ENCODE data around the gene PALD1.

The PALD1 gene

DNA sequence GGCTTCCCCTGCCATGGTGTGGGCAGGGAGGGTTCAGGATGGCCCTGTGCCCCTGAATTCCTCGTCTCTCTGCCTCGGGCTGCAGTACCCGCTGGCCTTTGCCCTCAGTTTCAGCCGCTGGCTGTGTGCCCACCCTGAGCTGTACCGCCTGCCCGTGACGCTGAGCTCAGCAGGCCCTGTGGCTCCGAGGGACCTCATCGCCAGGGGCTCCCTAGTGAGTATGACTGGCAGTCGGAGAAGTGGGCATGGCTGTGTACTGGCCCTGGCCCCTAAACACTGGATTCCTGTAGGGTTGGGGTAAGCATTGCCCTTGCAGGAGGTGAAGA is 59.6 kb downstream of the PALD1 start:
- DNase-seq, result no peak

DNA sequence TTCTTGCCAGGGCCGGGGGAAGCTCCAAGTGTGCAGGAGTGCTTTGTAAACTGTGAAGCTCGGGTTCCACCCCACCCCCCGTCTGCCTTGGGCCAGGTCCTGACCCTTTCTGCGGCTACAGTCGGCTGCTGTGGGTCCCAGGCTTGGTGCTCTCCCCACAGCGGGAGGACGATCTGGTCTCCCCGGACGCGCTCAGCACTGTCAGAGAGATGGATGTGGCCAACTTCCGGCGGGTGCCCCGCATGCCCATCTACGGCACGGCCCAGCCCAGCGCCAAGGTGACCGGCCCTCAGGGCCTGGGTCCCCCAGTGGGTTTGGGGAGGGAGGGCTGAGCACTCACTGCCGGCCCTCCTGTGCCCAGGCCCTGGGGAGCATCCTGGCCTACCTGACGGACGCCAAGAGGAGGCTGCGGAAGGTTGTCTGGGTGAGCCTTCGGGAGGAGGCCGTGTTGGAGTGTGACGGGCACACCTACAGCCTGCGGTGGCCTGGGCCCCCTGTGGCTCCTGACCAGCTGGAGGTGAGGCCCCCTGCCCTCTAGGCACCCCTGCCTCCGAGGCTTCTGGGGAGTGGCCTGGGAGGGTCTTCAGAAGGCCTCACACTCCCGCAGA is 60.3 kb downstream of the PALD1 start:
- no peak for DNase-seq

DNA sequence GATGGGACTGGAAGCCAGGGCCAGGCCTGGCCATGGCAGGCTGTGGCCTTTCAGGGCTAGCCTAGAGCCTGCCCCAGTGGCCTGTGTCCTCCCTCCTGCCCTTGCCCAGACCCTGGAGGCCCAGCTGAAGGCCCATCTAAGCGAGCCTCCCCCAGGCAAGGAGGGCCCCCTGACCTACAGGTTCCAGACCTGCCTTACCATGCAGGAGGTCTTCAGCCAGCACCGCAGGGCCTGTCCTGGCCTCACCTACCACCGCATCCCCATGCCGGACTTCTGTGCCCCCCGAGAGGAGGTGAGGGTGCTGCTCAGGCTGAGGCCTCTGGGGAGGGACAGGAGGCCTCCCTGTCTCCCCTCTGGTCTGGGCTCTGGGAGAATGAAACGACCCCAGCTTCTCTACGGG is 60.9 kb downstream of the PALD1 start:
- no peak for DNase-seq

DNA sequence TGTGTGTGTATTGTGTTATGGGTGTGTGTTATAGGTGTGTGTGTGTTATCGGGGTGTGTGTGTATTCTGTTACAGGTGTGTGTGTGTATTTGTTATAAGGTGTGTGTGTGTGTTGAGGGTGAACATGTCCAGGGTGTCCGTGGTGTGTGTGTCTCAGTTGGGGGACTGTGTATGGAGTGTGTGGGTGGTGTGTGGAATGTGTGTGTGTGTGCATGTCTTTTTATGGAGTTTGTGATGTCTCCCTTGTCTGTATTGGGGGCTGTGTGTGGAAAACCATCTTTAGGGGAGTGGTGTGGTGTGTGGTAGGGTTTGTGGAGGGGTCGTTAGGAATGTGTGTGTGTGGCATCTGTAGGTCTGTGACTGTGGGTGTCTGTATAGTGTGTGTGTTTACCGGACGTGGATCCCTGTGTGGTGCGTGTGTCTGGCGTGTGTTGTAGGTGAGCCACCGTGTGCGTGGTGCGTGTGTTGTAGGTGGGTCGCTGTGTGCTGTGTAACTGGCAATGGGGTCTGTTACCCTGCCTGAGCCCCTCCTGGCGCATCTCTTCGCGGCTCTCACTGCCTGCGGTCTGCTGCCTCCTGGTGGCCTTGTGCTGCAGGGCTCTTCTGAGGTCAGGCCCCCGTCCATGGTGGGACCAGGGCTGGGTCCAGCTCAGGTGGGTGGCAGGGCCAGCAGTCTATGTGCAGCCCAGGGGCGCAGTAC is 61.7 kb downstream of the PALD1 start:
- no peak for DNase-seq

DNA sequence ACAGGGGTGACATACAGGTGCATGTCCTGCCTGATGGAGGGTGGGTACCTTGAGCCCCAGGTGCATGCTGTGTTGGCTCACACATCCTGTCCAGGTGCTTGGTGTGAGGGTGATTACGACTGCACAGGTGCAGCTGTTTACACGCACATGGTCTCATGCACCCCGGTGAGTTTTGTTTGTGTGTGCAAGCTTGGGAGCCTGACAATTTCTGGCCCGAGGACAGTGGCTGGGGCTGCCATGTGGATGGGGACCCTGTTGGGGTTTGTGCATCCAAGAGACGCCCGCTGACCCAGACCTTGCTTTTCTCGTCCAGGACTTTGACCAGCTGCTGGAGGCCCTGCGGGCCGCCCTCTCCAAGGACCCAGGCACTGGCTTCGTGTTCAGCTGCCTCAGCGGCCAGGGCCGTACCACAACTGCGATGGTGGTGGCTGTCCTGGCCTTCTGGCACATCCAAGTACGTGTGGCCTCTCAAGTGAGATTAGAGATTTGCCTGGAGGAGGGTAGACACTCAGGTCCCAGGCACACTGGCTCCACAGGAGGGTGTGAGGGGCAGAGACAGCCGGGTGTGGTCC is 62.3 kb downstream of the PALD1 start:
- no peak for DNase-seq

DNA sequence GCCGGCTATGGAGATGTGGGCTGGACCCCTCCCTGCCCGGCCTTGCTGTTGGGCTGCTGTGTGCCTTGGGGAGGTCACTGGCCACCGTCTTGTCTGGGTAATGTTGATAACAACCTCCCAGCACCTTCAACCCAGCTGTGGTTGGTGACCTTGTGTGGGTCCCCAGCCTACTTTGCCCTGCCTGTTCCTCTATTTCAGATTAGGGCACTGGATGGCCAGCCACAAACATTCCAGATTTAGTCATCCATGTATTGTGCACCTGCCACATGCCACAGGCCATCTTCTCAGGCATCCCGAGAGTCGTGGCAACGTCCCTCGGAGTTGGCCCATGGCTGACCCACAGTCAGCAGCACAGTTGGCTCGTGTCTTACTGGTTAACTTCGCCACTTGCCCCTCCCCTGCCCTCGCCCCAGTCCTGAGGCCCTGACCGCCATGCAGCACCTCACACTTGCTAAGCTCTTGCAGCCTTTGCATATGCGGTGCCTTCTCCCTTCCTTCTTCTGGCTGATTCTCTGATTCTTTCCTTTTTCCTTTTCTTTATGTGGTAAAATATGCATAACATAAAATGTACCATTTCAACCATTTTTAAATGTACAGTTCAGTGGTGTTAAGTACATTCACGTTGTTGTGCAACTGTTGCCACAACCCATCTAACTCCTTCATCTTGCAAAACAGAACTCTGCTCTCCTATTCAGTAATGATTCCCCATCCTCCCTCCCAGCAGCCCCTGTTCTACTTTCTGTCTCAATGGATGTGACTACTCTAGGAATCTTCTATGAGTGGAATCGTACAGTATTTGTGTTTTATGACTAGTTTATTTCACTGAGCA is 63.4 kb downstream of the PALD1 start:
- no peak for DNase-seq

DNA sequence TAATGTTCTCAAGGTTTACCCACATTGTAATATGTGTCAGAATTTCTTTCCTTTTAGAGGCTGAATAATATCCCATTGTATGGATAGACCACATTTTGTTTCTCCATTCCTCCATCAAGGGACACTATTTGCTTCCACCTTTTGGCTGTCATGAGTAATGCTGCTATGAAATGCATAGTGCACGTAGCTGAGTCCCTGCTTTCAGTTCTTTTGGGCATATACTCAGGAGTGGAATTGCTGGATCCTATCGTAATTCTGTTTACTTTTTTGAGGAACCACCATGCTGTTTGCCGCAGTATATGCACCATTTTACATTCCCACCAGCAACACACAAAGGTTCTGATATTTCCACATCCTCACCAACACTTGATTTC is 64.0 kb downstream of the PALD1 start:
- DNase-seq, result no peak

DNA sequence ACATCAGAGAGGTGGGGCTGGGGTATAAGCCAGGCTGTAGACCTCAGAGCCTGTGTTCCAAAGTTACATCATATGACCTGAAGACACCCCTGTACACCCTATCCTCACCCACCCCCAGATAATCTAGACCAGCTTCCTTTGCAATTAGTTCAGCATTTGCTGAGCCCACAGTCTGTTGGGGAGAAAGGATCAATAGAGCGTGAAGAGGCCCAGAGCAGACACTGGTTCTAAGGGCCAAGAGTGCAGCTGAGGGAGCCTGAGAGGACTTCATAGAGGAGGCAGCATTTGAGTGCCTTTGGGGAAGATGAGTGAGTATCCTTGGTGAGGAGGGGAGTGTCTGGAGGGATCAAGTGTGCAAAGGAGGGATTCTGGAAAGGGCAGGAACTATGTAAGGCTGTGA is 65.3 kb downstream of the PALD1 start:
- DNase-seq, result no peak

DNA sequence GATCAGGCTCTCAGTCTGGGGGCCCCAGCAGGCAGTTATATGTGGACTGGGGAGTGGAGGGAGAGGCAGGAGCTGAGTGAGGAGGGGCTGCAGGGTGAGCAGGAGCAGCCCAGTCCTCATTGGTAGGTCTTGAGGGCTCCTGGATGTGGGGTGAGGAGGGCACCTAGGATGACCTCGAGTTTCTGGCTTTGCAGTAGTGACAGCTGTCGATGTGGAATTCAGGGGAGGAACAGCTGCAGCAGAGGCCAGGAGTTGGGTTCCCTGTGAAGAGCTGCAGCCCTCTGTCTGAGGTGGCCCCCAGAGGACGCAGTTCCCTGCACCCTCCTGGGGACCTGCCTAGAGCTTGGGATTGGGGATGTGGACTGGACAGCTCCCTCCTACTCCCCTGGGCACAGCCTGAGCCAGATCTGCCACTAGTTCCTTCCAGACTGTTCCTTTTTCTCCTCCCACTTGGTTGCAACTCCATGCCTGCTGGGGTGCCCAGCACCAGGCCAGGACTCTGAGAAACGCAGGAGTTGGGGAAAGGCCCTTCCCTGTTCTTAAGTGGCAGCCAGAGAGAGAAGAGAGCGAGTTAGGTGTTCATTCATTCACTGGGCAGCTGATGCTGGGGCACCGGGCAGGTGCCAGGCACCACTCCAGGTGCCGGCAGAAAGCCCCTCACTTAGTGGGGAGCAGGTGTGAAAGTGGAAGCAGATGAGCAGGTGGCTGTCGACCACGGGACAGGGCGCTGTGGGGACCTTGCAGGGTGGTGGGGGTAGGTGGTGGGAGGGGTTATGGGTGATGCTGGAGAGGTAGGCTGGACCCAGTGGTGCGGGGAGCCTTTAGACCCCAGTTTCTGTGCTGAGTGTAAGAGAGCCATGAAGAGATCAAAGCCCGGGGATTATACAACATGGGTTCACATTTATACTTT is 66.1 kb downstream of the PALD1 start:
- no peak for DNase-seq

DNA sequence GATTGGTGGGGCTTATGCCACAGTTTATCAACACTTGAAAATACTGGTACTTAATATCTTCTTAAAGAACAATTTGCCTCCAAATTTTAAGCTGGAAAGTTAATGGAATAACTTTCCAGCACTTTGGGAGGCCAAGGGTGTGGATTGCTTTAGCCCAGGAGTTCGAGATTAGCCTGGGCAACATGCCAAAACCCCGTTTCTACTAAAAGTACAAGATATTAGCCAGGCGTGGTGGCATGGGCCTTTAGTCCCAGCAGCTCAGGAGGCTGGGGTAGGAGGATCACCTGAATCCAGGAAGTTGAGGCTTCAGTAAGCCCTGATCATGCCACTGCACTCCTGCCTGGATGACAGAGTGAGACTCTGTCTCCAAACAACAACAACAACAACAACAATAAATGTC is 68.0 kb downstream of the PALD1 start:
- no peak for DNase-seq

DNA sequence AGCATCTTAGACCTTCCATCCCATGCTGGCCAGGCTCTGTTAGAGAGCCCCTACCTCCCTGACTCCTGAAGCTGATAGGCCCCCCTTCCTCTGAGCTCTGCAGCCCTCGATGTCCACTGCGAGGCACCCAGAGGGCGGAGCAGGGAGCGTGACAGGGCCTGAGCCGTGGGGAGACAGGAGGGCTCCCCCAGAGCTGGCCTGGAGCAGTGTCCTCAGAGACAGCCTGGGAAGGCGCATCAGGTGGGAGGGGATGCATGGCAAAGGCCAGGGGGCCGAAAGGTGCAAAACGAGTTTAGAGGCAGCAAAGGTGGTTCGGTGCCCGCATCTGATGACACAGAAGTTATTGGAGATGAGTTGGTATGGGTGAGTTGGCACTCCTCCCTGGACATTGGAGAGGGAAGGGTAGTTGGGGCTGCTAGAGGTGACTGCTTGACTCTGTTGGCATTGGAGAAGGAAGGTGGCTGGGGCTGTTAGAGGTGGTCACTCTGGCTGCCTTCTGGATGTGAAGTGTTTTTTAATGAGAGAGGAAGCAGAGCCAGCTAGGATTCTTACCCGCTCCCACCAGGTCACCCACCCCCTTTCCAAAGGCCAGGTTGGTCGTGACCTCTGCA is 70.9 kb downstream of the PALD1 start:
- DNase-seq, result no peak

DNA sequence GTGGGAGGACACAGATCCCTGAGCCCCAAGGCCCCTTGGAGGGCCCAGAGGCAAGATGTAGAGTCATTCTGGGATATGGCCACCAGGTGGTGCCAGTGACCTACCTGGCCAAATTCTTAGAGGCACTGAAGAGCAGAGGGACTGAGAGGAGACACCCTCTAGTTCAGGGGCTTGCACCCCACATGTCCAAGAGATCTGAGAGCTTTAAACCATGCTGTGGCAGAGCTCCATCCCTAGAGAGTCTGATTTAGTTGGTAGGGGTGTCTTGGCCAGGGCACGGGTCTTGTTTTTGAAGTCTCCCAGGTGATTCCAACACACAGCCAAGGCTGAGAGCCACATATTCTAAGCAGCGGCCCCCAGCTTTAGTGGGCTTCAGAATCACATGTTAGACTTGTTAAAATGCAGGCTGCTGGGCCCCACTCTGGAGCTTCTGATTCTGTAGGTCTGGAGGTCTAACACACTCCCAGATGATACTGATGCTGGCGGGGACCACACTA is 71.4 kb downstream of the PALD1 start:
- DNase-seq, result no peak

DNA sequence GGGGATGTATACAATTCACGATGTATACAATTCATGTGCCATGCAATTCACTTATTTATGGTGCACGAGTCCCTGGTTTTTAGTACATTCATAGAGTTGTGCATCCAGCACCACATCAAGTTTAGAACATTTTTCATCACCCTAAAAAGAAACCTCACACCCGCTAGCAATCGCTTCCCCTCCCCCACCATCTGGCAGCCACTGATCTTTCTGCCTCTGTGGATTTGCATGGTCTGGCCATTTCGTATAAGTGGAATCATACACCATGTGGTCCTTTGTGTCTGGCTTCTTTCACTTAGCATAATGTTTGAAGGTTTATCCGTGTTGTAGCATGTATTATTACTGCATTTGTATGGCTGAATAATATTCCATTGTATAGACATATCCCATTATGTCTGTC is 71.9 kb downstream of the PALD1 start:
- DNase-seq, result no peak

DNA sequence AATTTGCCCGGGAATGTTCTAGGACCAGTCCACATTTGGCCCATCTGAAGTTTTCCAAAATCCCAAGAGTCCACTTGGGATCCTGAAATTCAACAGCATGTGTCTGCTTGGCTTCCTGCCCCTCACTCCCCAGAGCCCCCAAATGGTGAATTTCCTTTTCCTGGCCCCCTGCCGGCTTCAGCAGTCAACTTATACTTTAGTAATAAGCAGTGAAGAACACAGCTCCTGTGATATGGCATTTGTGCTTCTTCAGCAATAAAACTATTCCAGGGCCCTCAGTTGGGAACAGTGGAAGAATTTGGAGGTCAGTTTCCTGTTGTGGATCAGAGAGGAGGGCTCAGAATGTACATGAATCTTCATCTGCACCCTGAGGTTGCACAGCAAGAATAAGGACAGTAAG is 72.9 kb downstream of the PALD1 start:
- no peak for DNase-seq

DNA sequence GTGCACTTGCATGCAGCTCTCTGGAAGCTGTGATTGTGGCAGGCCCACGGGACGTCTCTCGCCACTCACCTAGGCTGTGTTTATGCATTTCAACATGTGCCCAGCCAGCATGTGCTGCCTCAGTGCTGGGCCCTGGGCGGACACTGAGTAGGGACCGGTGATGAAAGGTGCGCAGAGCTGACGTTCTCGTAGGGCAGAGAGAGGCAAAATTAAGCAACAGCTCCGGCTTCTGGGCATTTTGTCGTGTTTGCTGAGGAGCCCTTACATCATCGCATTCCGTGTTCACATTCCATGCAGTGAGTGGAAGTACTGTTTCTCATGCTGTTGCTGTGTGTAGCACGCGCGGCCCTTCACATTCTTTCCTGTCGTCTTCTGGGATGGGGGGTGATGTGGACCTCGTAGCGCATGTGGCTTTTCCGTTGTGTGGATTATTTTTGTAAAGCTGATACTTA is 73.4 kb downstream of the PALD1 start:
- DNase-seq, result no peak

DNA sequence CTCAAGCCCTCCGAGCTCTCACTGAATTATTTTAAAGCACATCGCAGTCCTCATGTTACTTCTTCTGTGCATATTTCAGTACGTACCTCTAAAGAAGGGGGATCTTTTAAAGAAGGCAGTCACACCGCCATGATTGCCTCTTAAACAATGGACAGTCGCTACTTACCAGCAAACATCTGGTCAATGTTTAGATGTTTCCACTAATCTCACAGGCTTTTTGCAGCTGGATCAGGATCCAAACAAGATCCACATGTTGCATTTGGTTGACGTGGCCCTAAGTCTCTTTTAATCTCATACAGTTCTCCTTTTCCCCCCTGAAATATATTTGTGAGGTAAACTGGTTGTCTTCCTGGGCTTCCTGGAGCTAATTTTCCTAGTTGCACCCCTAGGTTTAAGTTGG is 74.0 kb downstream of the PALD1 start:
- no peak for DNase-seq

DNA sequence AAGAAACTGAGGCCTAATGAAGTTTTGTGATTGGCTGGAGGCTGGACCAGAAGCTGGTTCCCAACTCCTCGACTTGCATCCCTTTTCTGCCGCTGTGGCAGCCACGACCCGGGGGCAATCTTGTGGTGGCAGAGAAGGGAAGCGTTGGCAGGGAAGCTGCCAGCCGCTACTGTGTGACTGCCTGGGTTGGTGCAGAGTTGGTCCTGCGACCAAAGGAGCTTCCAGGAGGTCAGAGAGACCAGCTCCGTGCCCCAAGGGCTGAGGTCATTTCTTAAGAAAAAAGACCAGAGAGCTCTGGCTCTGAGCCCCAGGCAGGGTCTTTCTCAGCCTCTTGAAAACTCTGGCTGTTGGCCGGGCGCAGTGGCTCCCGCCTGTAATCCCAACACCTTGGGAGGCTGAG is 76.8 kb downstream of the PALD1 start:
- DNase-seq, result no peak

DNA sequence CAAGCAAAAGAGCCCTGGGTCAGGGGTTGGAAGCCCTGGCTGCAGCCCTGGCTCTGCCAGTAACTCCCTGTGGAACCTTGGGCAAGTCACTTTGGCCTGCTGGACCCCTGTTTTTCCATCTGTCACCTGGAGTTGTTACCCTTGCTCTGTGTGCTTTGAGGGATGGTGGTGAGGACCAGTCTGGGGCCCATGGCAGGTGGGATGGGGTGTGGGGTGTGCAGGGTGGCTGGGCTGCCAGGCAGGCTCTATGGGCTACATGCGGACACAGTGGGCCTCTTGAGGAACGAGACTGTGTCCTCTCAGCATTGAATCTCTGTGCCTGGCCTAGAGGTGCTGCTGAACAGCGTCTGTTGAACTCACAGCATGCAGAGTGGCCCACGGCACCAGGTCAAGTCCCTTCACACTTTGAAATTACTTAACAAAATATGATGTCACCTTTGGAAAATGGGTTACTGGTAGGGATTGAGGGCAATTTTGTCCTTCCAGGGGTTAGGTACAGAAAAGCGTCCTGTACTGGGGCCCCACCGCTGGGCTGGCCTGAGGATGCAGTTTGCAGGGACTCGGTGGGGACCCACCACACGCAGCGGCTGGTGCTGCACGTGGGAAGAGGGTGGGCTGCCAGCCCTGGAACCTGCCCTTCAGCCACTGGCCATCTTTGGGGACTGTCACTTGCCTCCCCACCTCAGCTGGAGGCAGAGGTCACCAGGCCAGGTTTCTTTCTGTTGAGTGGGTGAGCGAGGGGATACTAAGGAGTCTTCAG is 78.7 kb downstream of the PALD1 start:
- no peak for DNase-seq

DNA sequence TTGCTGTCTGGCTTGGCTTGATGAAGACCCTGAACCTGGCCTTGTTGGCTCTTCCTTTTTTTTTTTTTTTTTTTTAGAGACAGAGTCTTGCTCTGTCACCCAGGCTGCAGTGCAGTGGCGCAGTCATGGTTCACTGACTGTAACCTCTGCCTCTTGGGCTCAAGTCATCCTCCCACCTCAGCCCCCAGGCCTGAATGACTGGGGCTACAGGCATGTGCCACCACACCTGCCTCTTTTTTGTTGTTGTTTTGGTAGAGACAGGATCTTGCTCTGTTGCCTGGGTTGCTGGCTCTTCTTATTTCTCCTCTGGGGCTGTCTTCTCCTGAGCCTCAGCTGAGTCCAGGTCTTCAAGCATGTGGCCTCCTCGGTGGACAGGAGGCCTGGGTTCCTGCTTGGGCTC is 79.3 kb downstream of the PALD1 start:
- DNase-seq, result no peak

DNA sequence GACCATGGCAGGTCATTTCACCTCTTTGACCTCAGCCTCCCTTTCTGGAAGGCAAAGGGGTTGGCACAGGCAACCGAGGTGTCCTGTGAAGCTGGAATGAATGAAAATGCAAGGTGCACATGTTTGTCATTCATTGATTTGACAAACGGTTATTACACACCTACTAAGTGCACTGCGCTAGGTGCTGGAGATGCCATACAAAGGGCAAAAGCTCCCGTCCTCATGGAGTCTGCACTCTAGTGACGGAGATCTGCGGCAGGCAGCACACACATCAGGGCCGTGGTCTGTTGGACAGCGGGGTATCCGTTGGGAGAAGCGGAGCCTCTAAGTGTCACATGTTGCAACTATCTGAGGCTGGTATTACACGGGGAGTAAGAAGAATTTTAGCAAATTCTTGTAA is 79.7 kb downstream of the PALD1 start:
- DNase-seq, result no peak
